NOMO-1 treated with DMSO at 0.1 percent for 48 hours (cell line): ENCODE measurements around the gene SRCAP.

Source experiments
- DNase-seq: peaks from one replicate; lab custom pipeline; 2025; ENCODE audit not compliant: unreplicated experiment; lab: John Stamatoyannopoulos, UW

Gene SRCAP

GRCh38 chr16:30773826-30774225 lies 74.9 kb downstream of the SRCAP start:
- DNase-seq = no peak

- no peak for DNase-seq
Observed at GRCh38 chr16:30774367-30775130, 75.6 kb downstream of the SRCAP start.

- DNase-seq = no peak
Observed at GRCh38 chr16:30775131-30775391, 76.1 kb downstream of the SRCAP start.

- peak; percentile 87 for DNase-seq
Observed at GRCh38 chr16:30775392-30776188, 76.6 kb downstream of the SRCAP start.

GRCh38 chr16:30777591-30778297 lies 78.8 kb downstream of the SRCAP start:
- DNase-seq = no peak

- DNase-seq = no peak
Observed at GRCh38 chr16:30778549-30779244, 79.7 kb downstream of the SRCAP start.

GRCh38 chr16:30779596-30779995 lies 80.6 kb downstream of the SRCAP start:
- DNase-seq = no peak

- DNase-seq = no peak
Observed at GRCh38 chr16:30780021-30780420, 81.0 kb downstream of the SRCAP start.

- peak; percentile 48 for DNase-seq
Observed at GRCh38 chr16:30780549-30780948, 81.6 kb downstream of the SRCAP start.

- DNase-seq = no peak
Observed at GRCh38 chr16:30782486-30783279, 83.7 kb downstream of the SRCAP start.

GRCh38 chr16:30783280-30784109 lies 84.5 kb downstream of the SRCAP start:
- no peak for DNase-seq

GRCh38 chr16:30784215-30784614 lies 85.2 kb downstream of the SRCAP start:
- no peak for DNase-seq

GRCh38 chr16:30785126-30786106 lies 86.4 kb downstream of the SRCAP start:
- DNase-seq = no peak

- peak; percentile 46 for DNase-seq
Observed at GRCh38 chr16:30786115-30786935, 87.4 kb downstream of the SRCAP start.

- DNase-seq = peak; percentile 47
Observed at GRCh38 chr16:30786936-30787612, 88.1 kb downstream of the SRCAP start, which contains the start of gene ZNF629. Gene ZNF629, minus strand, starts transcription at chr16:30787205. Its CDS starts 2,723 bp downstream, at chr16:30784482.

- no peak for DNase-seq
Observed at GRCh38 chr16:30787613-30788378, 88.8 kb downstream of the SRCAP start.
